OCI-M1 (cell line): ENCODE results near the gene EIF4EBP2.
A peak's percentile ranks its signal among the peaks of the same experiment; 100 is the strongest.

Experiments
- DNase-seq: peaks from one replicate; lab custom pipeline; 2025; lab: John Stamatoyannopoulos, UW

EIF4EBP2 gene

GRCh38 chr10:70378122-70378521, 25.8 kb upstream of the EIF4EBP2 start:
- no peak for DNase-seq

DNA sequence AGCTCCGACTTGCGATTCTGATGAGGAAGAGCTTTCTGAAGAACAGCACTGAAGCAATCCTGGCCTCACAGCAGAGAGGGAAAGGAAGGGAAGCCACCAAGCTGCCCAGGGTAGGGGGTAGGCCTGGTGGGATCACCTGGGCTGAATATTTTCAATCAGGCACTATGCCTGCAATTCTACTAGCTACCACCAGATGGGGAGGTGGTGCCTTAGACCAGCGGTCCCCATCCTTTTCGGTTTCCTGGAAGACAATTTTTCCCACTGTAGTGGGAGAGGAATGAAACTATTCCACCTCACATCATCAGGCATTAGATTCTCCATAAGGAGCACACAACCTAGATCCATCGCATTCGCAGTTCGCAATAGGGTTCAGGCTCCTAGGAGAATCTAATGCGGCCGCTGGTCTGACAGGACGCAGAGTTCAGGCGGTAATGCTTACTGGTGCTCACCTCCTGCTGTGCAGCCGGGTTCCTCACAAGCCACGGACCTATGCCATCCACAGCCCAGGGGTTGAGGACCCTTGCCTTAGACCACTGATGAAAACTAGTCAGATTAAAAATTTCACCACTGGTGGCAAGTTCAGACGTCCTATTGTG, 24.3 kb upstream of the EIF4EBP2 start:
- peak; percentile 56 for DNase-seq

GRCh38 chr10:70380350-70381135, 23.4 kb upstream of the EIF4EBP2 start:
- DNase-seq = no peak

- DNase-seq = no peak
Measured at GRCh38 chr10:70381471-70382421, 22.2 kb upstream of the EIF4EBP2 start.

DNA sequence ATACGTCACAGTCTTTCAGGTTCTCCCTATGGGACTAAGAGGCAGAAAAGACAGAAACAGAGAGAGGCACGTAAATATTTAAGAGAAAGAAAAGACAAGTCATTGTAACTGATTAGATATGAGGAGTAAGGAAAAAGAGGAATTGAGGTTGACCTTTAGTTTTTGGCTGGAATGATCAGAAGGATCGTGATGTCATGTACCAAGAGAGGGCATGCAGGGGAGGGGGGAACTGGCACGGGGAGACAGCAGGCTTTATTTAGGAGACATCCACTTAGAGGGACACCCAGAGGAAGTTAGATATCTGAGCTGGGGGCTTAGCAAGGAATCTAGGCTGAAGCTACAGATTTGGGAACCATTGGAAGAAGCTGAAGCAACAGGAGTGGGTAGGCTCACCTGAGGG, 12.3 kb upstream of the EIF4EBP2 start:
- peak; percentile 22 for DNase-seq

DNA sequence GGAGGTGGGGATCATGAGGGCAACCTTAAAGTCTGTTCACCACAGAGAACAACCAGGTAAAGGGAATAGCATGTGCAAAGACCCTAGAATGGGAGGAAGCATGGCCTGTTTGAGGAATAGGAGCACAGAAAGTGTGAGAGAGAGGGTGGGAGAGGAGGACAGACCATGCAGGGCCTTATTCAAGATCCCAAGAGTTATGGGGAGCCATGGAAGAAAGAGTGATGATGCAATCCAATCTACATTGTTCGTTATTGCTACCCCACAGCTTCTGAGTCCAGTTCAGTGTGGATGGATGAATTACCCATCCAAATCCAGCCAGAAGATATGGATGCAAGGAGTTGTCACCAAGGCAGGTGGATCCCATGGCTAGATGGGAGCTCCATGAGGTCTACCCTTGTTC, 7.8 kb upstream of the EIF4EBP2 start:
- no peak for DNase-seq

- DNase-seq = no peak
Measured at GRCh38 chr10:70399177-70399576, 4.8 kb upstream of the EIF4EBP2 start.

- no peak for DNase-seq
Measured at GRCh38 chr10:70403483-70404035, 386 bp upstream of the EIF4EBP2 start.

DNA sequence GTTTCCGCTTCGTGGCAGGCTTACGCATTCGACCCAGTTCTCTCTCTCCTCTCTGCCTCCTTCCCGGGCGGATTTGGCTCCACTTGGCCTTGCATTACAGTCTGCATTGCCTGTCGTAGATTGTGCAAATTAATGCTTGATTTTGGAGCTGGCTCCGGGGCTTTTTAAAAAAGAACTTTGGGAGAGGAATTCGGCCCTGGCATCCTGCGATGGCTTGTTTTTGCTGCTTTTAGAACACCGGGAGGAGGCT, 767 bp downstream of the EIF4EBP2 start:
- peak; percentile 60 for DNase-seq

DNA sequence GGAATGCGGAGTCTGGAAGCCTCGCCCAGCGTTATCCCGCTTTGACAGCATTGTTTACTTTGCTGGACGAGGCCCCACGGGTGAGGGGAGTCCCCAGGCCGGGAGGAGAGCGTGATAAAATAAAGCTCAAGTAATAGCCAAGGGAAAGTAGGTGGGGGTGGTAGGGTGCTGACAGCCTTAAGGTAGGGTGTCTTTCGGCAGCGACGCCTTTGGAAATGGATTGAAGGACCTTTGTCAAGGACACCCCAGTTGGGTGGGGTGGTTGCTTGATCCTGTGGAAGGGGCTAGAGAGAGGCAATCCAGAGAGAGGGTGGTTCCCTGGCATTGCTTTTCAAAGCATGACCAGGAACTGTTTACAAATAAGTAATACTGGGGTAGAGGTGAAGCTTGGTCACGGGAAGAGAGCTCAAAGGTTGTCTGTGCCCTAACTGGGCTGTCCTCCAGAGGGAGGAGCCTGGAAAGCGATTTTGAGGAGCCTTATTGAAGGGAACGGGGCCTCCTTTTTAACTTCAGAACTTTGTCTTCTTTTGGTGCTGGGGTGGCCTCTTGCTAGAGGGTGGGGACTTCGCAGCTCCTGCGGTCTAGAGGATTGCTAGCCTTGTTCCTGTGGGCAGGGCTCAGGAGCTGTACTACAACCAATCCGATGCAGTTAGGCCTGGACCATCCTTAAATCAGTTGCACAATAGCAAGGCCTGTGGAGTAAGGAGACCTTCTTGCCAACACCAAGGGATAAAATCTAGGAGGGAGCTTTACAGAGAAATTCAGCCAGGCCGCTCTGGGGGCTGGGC, 1.3 kb downstream of the EIF4EBP2 start:
- DNase-seq = peak; percentile 97

- DNase-seq = no peak
Measured at GRCh38 chr10:70409772-70410171, 5.8 kb downstream of the EIF4EBP2 start.

GRCh38 chr10:70410608-70411007, 6.7 kb downstream of the EIF4EBP2 start:
- no peak for DNase-seq

DNA sequence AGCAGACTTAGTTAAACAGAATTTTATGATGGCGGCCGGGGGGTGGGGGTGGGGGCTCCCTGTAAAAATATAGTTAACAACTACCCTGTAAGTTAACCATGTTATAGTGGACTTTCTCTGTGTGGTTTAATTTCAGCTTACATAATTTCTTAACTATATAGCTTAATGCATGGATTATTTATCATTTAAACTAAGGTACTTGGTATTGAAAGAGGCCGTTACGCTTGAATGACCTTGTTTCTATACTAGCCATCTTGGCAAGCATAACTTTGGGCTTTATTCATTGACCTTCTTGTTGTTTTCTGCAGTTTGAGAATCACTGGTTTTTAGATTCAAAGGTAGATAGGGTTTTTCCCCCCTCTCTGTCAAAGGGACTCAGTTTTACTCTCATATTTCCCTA, 8.4 kb downstream of the EIF4EBP2 start:
- no peak for DNase-seq

DNA sequence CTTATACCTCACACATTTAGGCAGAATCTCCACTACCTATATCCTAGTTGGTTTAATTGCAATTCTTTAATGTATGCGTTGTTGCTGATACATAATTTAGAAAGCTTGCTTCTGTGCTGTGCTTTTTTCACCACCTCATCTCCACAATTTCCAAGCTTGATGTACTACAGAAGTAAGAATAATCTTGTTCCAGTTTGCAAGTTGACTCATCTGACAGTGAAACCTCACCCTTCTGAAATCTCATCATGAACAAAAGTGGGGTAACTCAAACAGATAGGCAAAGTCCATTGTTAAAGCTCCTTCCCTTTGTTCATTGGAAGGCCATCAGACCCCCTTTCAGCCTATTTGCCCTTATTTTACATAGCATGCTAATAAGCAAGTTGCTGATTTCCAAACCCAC, 13.6 kb downstream of the EIF4EBP2 start:
- no peak for DNase-seq

- no peak for DNase-seq
Measured at GRCh38 chr10:70418229-70418628, 14.3 kb downstream of the EIF4EBP2 start.

GRCh38 chr10:70418713-70419112, 14.8 kb downstream of the EIF4EBP2 start:
- DNase-seq = no peak

GRCh38 chr10:70424320-70424719, 20.4 kb downstream of the EIF4EBP2 start:
- no peak for DNase-seq

DNA sequence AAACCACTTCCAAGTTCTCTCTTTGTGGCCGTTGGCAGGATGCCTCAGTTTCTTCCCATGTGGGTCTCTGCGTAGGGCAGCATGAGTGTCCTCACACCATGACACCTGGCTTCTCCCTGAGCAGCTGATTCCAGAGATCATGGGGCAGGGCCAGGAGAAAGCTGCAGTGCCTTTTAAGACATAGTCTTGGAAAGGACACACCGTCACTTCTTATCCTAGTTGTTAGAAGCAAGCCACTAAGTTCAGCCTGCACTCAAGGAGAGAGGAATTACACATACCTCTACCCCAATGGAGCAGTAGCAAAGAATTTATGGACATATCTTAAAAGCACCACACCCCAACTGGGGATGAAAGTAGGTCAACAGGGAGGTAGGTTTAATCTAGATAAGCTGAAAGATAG, 21.2 kb downstream of the EIF4EBP2 start:
- DNase-seq = no peak

DNA sequence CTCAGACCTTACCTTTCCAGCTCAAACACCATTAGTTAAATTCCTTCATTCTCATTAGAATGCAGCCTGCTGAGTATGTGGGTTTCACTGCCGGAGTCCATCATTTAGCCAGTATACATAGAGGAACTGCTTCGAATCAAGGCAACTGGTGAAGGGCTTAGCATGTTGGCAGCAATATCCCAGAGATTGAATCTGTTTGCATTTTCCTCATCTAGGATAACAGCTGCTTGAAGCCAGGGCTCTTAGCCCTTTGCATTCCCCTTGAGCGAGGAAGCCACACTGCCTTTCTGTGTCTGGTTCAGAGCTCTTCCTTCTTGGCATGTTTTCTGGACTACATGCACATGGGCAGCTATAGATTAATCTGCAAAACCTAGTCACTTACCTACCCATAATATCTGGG, 22.9 kb downstream of the EIF4EBP2 start:
- no peak for DNase-seq

GRCh38 chr10:70430493-70431445, 26.8 kb downstream of the EIF4EBP2 start:
- no peak for DNase-seq

GRCh38 chr10:70432101-70432500, 28.2 kb downstream of the EIF4EBP2 start:
- DNase-seq = no peak
